Measurements from ENCODE around the gene SDHAF3. TPM values are rescaled to one million over a fixed set of nuclear protein-coding genes. Genes with fewer than 3 reads are reported as not detected.
"Not testable (repeated sequence)": the region's sequence is repeated elsewhere in the genome, so short reads cannot be mapped to it uniquely, and the experiment has no call there.

The SDHAF3 gene
- polyA plus RNA-seq, 3 donors, result 42.1 to 45.3 (median 43.3) TPM

GRCh38 chr7:97117035-97117371 lies 495 bp upstream of the SDHAF3 start:
- no peak for DNase-seq

- no peak for DNase-seq
These were observed 914 bp downstream of the SDHAF3 start for GRCh38 chr7:97118306-97118917.

GRCh38 chr7:97119747-97120146 lies 2.2 kb downstream of the SDHAF3 start:
- no peak for DNase-seq

GRCh38 chr7:97120713-97121457 lies 3.4 kb downstream of the SDHAF3 start:
- DNase-seq, result no peak

- not testable (repeated sequence) for DNase-seq
These were observed 5.6 kb downstream of the SDHAF3 start for GRCh38 chr7:97123115-97123514.

GRCh38 chr7:97126483-97127171 lies 9.1 kb downstream of the SDHAF3 start:
- no peak for DNase-seq

GRCh38 chr7:97128736-97129135 lies 11.2 kb downstream of the SDHAF3 start:
- DNase-seq, result no peak

GRCh38 chr7:97130417-97131139 lies 13.1 kb downstream of the SDHAF3 start:
- DNase-seq, result no peak

- no peak for DNase-seq
These were observed 15.7 kb downstream of the SDHAF3 start for GRCh38 chr7:97133159-97133558.

GRCh38 chr7:97138830-97139229 lies 21.3 kb downstream of the SDHAF3 start:
- DNase-seq, result no peak

GRCh38 chr7:97145068-97145467 lies 27.6 kb downstream of the SDHAF3 start:
- peak; percentile 16 for DNase-seq

GRCh38 chr7:97149843-97150242 lies 32.3 kb downstream of the SDHAF3 start:
- DNase-seq, result no peak

GRCh38 chr7:97155897-97156418 lies 38.5 kb downstream of the SDHAF3 start:
- DNase-seq, result no peak

GRCh38 chr7:97159984-97160383 lies 42.5 kb downstream of the SDHAF3 start:
- not testable (repeated sequence) for DNase-seq

GRCh38 chr7:97161609-97162008 lies 44.1 kb downstream of the SDHAF3 start:
- not testable (repeated sequence) for DNase-seq

GRCh38 chr7:97166308-97166707 lies 48.8 kb downstream of the SDHAF3 start:
- DNase-seq, result no peak

- no peak for DNase-seq
These were observed 49.7 kb downstream of the SDHAF3 start for GRCh38 chr7:97167176-97167575.

GRCh38 chr7:97167749-97168148 lies 50.3 kb downstream of the SDHAF3 start:
- no peak for DNase-seq

GRCh38 chr7:97174303-97174702 lies 56.8 kb downstream of the SDHAF3 start:
- no peak for DNase-seq

GRCh38 chr7:97179454-97180104 lies 62.1 kb downstream of the SDHAF3 start:
- peak; percentile 57 for DNase-seq

- no peak for DNase-seq
These were observed 69.6 kb downstream of the SDHAF3 start for GRCh38 chr7:97187067-97187466.

GRCh38 chr7:97196174-97196573 lies 78.7 kb downstream of the SDHAF3 start:
- DNase-seq, result not testable (repeated sequence)

Data from renal pelvis (tissue), 4 donors.